Esophagus squamous epithelium (tissue), 4 donors: ENCODE data around the gene CALHM6.

Source experiments
- POLR2A ChIP-seq, 4 donors: fragments of 450-650 bp; IDR thresholded peaks; one replicate each; pipeline ENCODE4 v1.6.1; 2017; ENCODE audit warnings: antibody characterized with exemption in 4 of 4, mild to moderate bottlenecking in 4 of 4, moderate library complexity in 3 of 4
- TF ChIP-seq, protein P1 (sequence below), 6 experiments: fragments of 450-650 bp in 4 of 6; fragments of 200-600 bp in 2 of 6; sonication (generic) in 2 of 6; IDR thresholded peaks; one replicate each; pipeline ENCODE4 v1.5.1; 2016 to 2019; ENCODE audit warnings: antibody characterized with exemption in 6 of 6, mild to moderate bottlenecking in 4 of 6, moderate library complexity in 4 of 6

DNA sequence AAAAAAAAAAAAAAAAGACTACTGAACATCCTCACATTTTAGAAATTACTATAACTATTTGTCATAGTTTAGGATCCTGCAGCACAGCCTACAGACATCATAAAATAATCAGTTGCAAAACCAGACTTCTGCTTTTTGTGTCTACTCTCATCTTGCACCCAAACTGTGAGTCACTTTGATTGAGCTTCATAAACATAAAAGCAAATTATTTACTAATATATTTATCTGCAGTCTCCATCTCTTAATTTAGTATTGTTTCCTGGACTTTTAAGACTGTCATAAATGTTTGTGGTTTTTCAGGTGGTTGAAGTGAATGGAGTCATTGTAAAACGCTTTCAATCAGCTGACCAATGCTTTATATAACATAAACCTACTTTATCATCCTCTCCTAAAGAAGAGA is 14.8 kb upstream of the CALHM6 start:
- TF ChIP-seq POLR2A (IDR thresholded peaks at IDR 0.05): no peak
- TF ChIP-seq, protein P1, sequence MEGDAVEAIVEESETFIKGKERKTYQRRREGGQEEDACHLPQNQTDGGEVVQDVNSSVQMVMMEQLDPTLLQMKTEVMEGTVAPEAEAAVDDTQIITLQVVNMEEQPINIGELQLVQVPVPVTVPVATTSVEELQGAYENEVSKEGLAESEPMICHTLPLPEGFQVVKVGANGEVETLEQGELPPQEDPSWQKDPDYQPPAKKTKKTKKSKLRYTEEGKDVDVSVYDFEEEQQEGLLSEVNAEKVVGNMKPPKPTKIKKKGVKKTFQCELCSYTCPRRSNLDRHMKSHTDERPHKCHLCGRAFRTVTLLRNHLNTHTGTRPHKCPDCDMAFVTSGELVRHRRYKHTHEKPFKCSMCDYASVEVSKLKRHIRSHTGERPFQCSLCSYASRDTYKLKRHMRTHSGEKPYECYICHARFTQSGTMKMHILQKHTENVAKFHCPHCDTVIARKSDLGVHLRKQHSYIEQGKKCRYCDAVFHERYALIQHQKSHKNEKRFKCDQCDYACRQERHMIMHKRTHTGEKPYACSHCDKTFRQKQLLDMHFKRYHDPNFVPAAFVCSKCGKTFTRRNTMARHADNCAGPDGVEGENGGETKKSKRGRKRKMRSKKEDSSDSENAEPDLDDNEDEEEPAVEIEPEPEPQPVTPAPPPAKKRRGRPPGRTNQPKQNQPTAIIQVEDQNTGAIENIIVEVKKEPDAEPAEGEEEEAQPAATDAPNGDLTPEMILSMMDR (IDR thresholded peaks at IDR 0.05): no peak
